ENCODE results near the gene HYAL1.
A peak's percentile ranks its signal among the peaks of the same experiment; 100 is the strongest.
"Not testable (repeated sequence)": the region's sequence is repeated elsewhere in the genome, so short reads cannot be mapped to it uniquely, and the experiment has no call there.

The HYAL1 gene

GRCh38 chr3:50293079-50293801 lies 10.1 kb downstream of the HYAL1 start:
- no peak for DNase-seq

- DNase-seq: peak; percentile 92
Measured at GRCh38 chr3:50292159-50293078, 11.0 kb downstream of the HYAL1 start, which contains the start of gene IFRD2. Gene IFRD2 (minus strand): TSS chr3:50292429. CDS start chr3:50292274, 155 bp downstream.

- DNase-seq: no peak
Measured at GRCh38 chr3:50290161-50290641, 13.2 kb downstream of the HYAL1 start.

- DNase-seq: no peak
Measured at GRCh38 chr3:50289130-50289529, 14.2 kb downstream of the HYAL1 start.

GRCh38 chr3:50288387-50289007 lies 14.9 kb downstream of the HYAL1 start:
- no peak for DNase-seq

- DNase-seq: no peak
Measured at GRCh38 chr3:50287262-50287661, 16.1 kb downstream of the HYAL1 start.

GRCh38 chr3:50286322-50287227 lies 16.8 kb downstream of the HYAL1 start:
- DNase-seq: no peak

GRCh38 chr3:50284121-50284520 lies 19.3 kb downstream of the HYAL1 start:
- DNase-seq: not testable (repeated sequence)

- DNase-seq: no peak
Measured at GRCh38 chr3:50279255-50280016, 23.9 kb downstream of the HYAL1 start.

GRCh38 chr3:50278880-50279224 lies 24.5 kb downstream of the HYAL1 start, which contains the start of gene LSMEM2:
Gene LSMEM2 (plus strand): TSS chr3:50279087. CDS start chr3:50279114, 27 bp downstream.
- no peak for DNase-seq

GRCh38 chr3:50278123-50278879 lies 25.1 kb downstream of the HYAL1 start:
- no peak for DNase-seq

- DNase-seq: no peak
Measured at GRCh38 chr3:50276762-50277101, 26.6 kb downstream of the HYAL1 start.

- DNase-seq: no peak
Measured at GRCh38 chr3:50275996-50276761, 27.2 kb downstream of the HYAL1 start.

- no peak for DNase-seq
Measured at GRCh38 chr3:50275141-50275995, 28.0 kb downstream of the HYAL1 start.

GRCh38 chr3:50274371-50275104 lies 28.8 kb downstream of the HYAL1 start:
- DNase-seq: peak; percentile 68

- no peak for DNase-seq
Measured at GRCh38 chr3:50273689-50274065, 29.7 kb downstream of the HYAL1 start.

GRCh38 chr3:50272911-50273688 lies 30.3 kb downstream of the HYAL1 start:
- peak; percentile 93 for DNase-seq

All from stimulated activated CD4-positive, alpha-beta T cell treated with anti-CD3 and anti-CD28 coated beads, Interleukin-12 subunit alpha, Interleukin-12 subunit beta, amount 100 ng/mL, for 4 hours (primary cell).